Upper lobe of left lung (tissue), 4 donors: Measurements from ENCODE around the gene TRIP11.

Experiments used
- EP300 ChIP-seq, 4 donors: sonication (generic); formaldehyde crosslinking; IDR thresholded peaks; one replicate each; pipeline ENCODE4 v1.5.1; 2017; ENCODE audit warnings: antibody characterized with exemption in 4 of 4, control low read depth in 2 of 4
- POLR2A ChIP-seq, 4 donors: fragments of 450-650 bp; IDR thresholded peaks; one replicate each; pipeline ENCODE4 v1.5.1; 2016 to 2017; ENCODE audit warnings: antibody characterized with exemption in 4 of 4, mild to moderate bottlenecking in 2 of 4
- POLR2AphosphoS5 ChIP-seq, 2 donors: sonication (generic); formaldehyde crosslinking; IDR thresholded peaks; one replicate each; pipeline ENCODE4 v1.5.1; 2017; ENCODE audit warnings: antibody characterized with exemption in 2 of 2
- TF ChIP-seq, protein P1 (sequence below), 6 experiments: fragments of 450-650 bp in 4 of 6; fragments of 200-600 bp in 2 of 6; sonication (generic) in 2 of 6; IDR thresholded peaks; one replicate each; pipeline ENCODE4 v1.5.1; 2016 to 2019; ENCODE audit warnings: antibody characterized with exemption in 6 of 6

GRCh38 chr14:91977884-91978283 lies 62.0 kb downstream of the TRIP11 start:
- TF ChIP-seq, protein P1, sequence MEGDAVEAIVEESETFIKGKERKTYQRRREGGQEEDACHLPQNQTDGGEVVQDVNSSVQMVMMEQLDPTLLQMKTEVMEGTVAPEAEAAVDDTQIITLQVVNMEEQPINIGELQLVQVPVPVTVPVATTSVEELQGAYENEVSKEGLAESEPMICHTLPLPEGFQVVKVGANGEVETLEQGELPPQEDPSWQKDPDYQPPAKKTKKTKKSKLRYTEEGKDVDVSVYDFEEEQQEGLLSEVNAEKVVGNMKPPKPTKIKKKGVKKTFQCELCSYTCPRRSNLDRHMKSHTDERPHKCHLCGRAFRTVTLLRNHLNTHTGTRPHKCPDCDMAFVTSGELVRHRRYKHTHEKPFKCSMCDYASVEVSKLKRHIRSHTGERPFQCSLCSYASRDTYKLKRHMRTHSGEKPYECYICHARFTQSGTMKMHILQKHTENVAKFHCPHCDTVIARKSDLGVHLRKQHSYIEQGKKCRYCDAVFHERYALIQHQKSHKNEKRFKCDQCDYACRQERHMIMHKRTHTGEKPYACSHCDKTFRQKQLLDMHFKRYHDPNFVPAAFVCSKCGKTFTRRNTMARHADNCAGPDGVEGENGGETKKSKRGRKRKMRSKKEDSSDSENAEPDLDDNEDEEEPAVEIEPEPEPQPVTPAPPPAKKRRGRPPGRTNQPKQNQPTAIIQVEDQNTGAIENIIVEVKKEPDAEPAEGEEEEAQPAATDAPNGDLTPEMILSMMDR (IDR thresholded peaks at IDR 0.05) = no peak
- no peak for TF ChIP-seq POLR2AphosphoS5 (IDR thresholded peaks at IDR 0.05)
- TF ChIP-seq POLR2A (IDR thresholded peaks at IDR 0.05) = no peak
- no peak for TF ChIP-seq EP300 (IDR thresholded peaks at IDR 0.05)
